Stimulated activated CD8-positive, alpha-beta memory T cell treated with anti-CD3 and anti-CD28 coated beads, Interleukin-4, amount 100 ng/mL, for 1 hour (primary cell): Measurements from ENCODE around the gene PBX1.

Experiments used
- DNase-seq, 2 donors: peaks; one replicate each; pipeline ENCODE4 v3.0.0-alpha.2; 2020; ENCODE audit warnings: low read depth in 2 of 2, low spot score in 1 of 2

Gene PBX1

GRCh38 chr1:164563721-164564360 lies 4.9 kb downstream of the PBX1 start:
- DNase-seq = no peak

- no peak for DNase-seq
Observed at GRCh38 chr1:164564378-164564777, 5.4 kb downstream of the PBX1 start.

- DNase-seq = no peak
Observed at GRCh38 chr1:164565357-164565756, 6.4 kb downstream of the PBX1 start.

GRCh38 chr1:164567774-164568173 lies 8.8 kb downstream of the PBX1 start:
- no peak for DNase-seq

- DNase-seq = no peak
Observed at GRCh38 chr1:164569241-164569640, 10.3 kb downstream of the PBX1 start.

- no peak for DNase-seq
Observed at GRCh38 chr1:164569866-164570265, 10.9 kb downstream of the PBX1 start.

GRCh38 chr1:164571333-164571732 lies 12.3 kb downstream of the PBX1 start:
- no peak for DNase-seq

GRCh38 chr1:164575356-164575886 lies 16.4 kb downstream of the PBX1 start:
- no peak for DNase-seq

- no peak for DNase-seq
Observed at GRCh38 chr1:164576291-164577271, 17.6 kb downstream of the PBX1 start.

GRCh38 chr1:164577291-164577690 lies 18.3 kb downstream of the PBX1 start:
- no peak for DNase-seq

- no peak for DNase-seq
Observed at GRCh38 chr1:164578479-164579200, 19.7 kb downstream of the PBX1 start.

GRCh38 chr1:164579381-164579780 lies 20.4 kb downstream of the PBX1 start:
- DNase-seq = no peak

- DNase-seq = no peak
Observed at GRCh38 chr1:164581762-164582161, 22.8 kb downstream of the PBX1 start.

GRCh38 chr1:164583196-164583595 lies 24.2 kb downstream of the PBX1 start:
- no peak for DNase-seq

GRCh38 chr1:164583835-164584539 lies 25.0 kb downstream of the PBX1 start:
- no peak for DNase-seq

- DNase-seq = no peak
Observed at GRCh38 chr1:164586591-164586990, 27.6 kb downstream of the PBX1 start.

GRCh38 chr1:164587617-164588501 lies 28.9 kb downstream of the PBX1 start:
- DNase-seq = no peak

- no peak for DNase-seq
Observed at GRCh38 chr1:164588516-164589341, 29.7 kb downstream of the PBX1 start.

- DNase-seq = no peak
Observed at GRCh38 chr1:164589408-164589807, 30.4 kb downstream of the PBX1 start.
